H1 (cell line): ENCODE measurements around the gene KARS1. TPM values are rescaled to one million over a fixed set of nuclear protein-coding genes. Genes with fewer than 3 reads are reported as not detected.

Experiments
- CTCF ChIA-PET: fragments of 300-600 bp; sonication (Branson Sonifier 250); formaldehyde crosslinking; loops from one replicate; lab custom pipeline; 2021; ENCODE audit not compliant: partially characterized antibody; lab: Charles Lee
- POLR2A ChIA-PET: fragments of 300-600 bp; sonication (Branson Sonifier 250); formaldehyde crosslinking; loops from one replicate; lab custom pipeline; 2021; ENCODE audit warnings: inconsistent platforms; ENCODE audit not compliant: partially characterized antibody; lab: Charles Lee
- DNase-seq, 2 experiments: peaks; one replicate each; pipeline versions ENCODE4 v3.0.0 to v3.0.0-alpha.2; 2010 to 2022; ENCODE audit warnings: low spot score in 2 of 2, low read depth in 1 of 2, mixed read lengths in 1 of 2
- FAIRE-seq: peaks from 2 replicates; lab custom pipeline; 2011; peaks lifted over from hg19 to GRCh38; lab: Jason Lieb, UNC
- H2AFZ ChIP-seq: 2 replicates; pipeline ENCODE4 v1.8.1; 2012; ENCODE audit warnings: low read length, inconsistent platforms
- H2AK5ac ChIP-seq: 2 replicates; pipeline ENCODE4 v1.6.1; 2013; ENCODE audit warnings: low read depth, low read length
- H2BK120ac ChIP-seq: replicated peaks from 2 replicates; pipeline ENCODE3; 2013; ENCODE audit warnings: low read depth, low read length, inconsistent platforms
- H2BK12ac ChIP-seq: 2 replicates; pipeline ENCODE4 v1.6.1; 2013; ENCODE audit warnings: low read depth, low read length
- H2BK15ac ChIP-seq: 2 replicates; pipeline ENCODE4 v1.6.1; 2013; ENCODE audit warnings: low read length
- H2BK20ac ChIP-seq: 2 replicates; pipeline ENCODE4 v1.6.1; 2013; ENCODE audit warnings: low read length
- H2BK5ac ChIP-seq: 2 replicates; pipeline ENCODE4 v1.6.1; 2013; ENCODE audit warnings: low read depth, low read length
- H3K14ac ChIP-seq: 2 replicates; pipeline ENCODE4 v1.6.1; 2013; ENCODE audit warnings: inconsistent platforms; ENCODE audit not compliant: insufficient read length
- H3K18ac ChIP-seq: 2 replicates; pipeline ENCODE4 v1.6.1; 2013; ENCODE audit warnings: low read length; ENCODE audit errors: extremely low read depth
- H3K23ac ChIP-seq: 2 replicates; pipeline ENCODE4 v1.6.1; 2013; ENCODE audit warnings: inconsistent platforms; ENCODE audit not compliant: insufficient read length
- H3K23me2 ChIP-seq: 2 replicates; pipeline ENCODE4 v1.6.1; 2013; ENCODE audit warnings: low read depth, low read length
- H3K27ac ChIP-seq: 2 replicates; pipeline ENCODE4 v1.6.1; 2011; ENCODE audit warnings: low read depth, low read length, inconsistent platforms
- H3K27me3 ChIP-seq, 4 experiments: replicated peaks in 1 of 4; 1 replicate in 1 of 4; 2 replicates in 3 of 4; pipeline versions ENCODE4 v1.6.1 to v1.8.1; 2011 to 2013; ENCODE audit warnings: low read length in 3 of 4, mild to moderate bottlenecking in 3 of 4, inconsistent platforms in 2 of 4, mixed read lengths in 2 of 4, moderate library complexity in 1 of 4; ENCODE audit not compliant: control insufficient read depth in 3 of 4, insufficient read depth in 3 of 4; ENCODE audit errors: extremely low read depth in 1 of 4
- H3K36me3 ChIP-seq, 4 experiments: 2 replicates each; pipeline versions ENCODE4 v1.6.1 to v1.8.1; 2011 to 2013; ENCODE audit warnings: mild to moderate bottlenecking in 4 of 4, low read length in 3 of 4, moderate library complexity in 2 of 4, control low read depth in 1 of 4, inconsistent platforms in 1 of 4; ENCODE audit not compliant: insufficient read depth in 4 of 4, control insufficient read depth in 2 of 4
- H3K4ac ChIP-seq: replicated peaks from 2 replicates; pipeline ENCODE3; 2013; ENCODE audit warnings: low read length, low read depth, mixed read lengths, inconsistent platforms; ENCODE audit not compliant: insufficient read length
- H3K4me1 ChIP-seq, 4 experiments: replicated peaks in 1 of 4; 1 replicate in 1 of 4; 2 replicates in 3 of 4; pipeline versions ENCODE4 v1.6.1 to v1.8.1; 2011 to 2013; ENCODE audit warnings: low read length in 3 of 4, inconsistent platforms in 2 of 4, mixed read lengths in 1 of 4; ENCODE audit not compliant: insufficient read depth in 4 of 4, control insufficient read depth in 3 of 4
- H3K4me2 ChIP-seq, 2 experiments: 2 replicates each; pipeline versions ENCODE4 v1.6.1 to v1.8.1; 2011 to 2013; ENCODE audit warnings: low read depth in 2 of 2, low read length in 2 of 2, control low read depth in 1 of 2, inconsistent platforms in 1 of 2, mild to moderate bottlenecking in 1 of 2; ENCODE audit not compliant: insufficient read depth in 1 of 2
- H3K4me3 ChIP-seq, 4 experiments: fragments of 200-600, 300-600 bp in 1 of 4; sonication (generic), shearing (Covaris generic), sonication (Bioruptor Twin) in 1 of 4; 2 replicates each; pipeline versions ENCODE4 v1.5.1 to v1.8.1; 2011 to 2016; ENCODE audit warnings: low read length in 4 of 4, low read depth in 3 of 4, control low read depth in 2 of 4, inconsistent platforms in 2 of 4, mild to moderate bottlenecking in 2 of 4, mixed read lengths in 1 of 4, moderate library complexity in 1 of 4; ENCODE audit not compliant: insufficient read depth in 2 of 4; ENCODE audit errors: extremely low read depth in 1 of 4
- H3K56ac ChIP-seq: replicated peaks from 2 replicates; pipeline ENCODE3; 2013; ENCODE audit warnings: low read depth, mild to moderate bottlenecking, mixed read lengths, low read length, inconsistent platforms; ENCODE audit not compliant: insufficient read length
- H3K79me1 ChIP-seq: 2 replicates; pipeline ENCODE4 v1.6.1; 2013; ENCODE audit warnings: low read depth, low read length, control low read depth
- H3K79me2 ChIP-seq, 2 experiments: 2 replicates each; pipeline versions ENCODE4 v1.6.1 to v1.8.1; 2012 to 2013; ENCODE audit warnings: low read length in 2 of 2, mild to moderate bottlenecking in 2 of 2, inconsistent platforms in 1 of 2; ENCODE audit not compliant: insufficient read depth in 2 of 2, control insufficient read depth in 1 of 2
- H3K9ac ChIP-seq, 4 experiments: replicated peaks in 1 of 4; 1 replicate in 1 of 4; 2 replicates in 3 of 4; pipeline versions ENCODE4 v1.6.1 to v1.8.1; 2011 to 2013; ENCODE audit warnings: low read depth in 3 of 4, low read length in 3 of 4, control low read depth in 2 of 4, mild to moderate bottlenecking in 2 of 4, moderate library complexity in 2 of 4, inconsistent platforms in 1 of 4; ENCODE audit errors: extremely low read depth in 1 of 4
- H3K9me3 ChIP-seq, 2 experiments: 2 replicates each; pipeline versions ENCODE4 v1.6.1 to v1.8.1; 2012 to 2013; ENCODE audit warnings: mild to moderate bottlenecking in 2 of 2, moderate library complexity in 2 of 2, control low read depth in 1 of 2, inconsistent platforms in 1 of 2, low read depth in 1 of 2, low read length in 1 of 2, mixed read lengths in 1 of 2; ENCODE audit not compliant: insufficient read depth in 2 of 2
- H4K20me1 ChIP-seq, 2 experiments: replicated peaks in 1 of 2; 2 replicates each; pipeline versions ENCODE3 to v1.8.1; 2011 to 2013; ENCODE audit warnings: inconsistent platforms in 2 of 2, low read length in 2 of 2, mild to moderate bottlenecking in 1 of 2; ENCODE audit not compliant: insufficient read depth in 2 of 2, control insufficient read depth in 1 of 2
- H4K5ac ChIP-seq: 2 replicates; pipeline ENCODE4 v1.6.1; 2013; ENCODE audit warnings: low read length, low read depth, mixed read lengths, inconsistent platforms; ENCODE audit not compliant: insufficient read length
- H4K8ac ChIP-seq: 2 replicates; pipeline ENCODE4 v1.8.0; 2013; ENCODE audit warnings: mild to moderate bottlenecking, moderate library complexity, low read length, inconsistent platforms; ENCODE audit not compliant: insufficient read depth; ENCODE audit errors: extremely low read depth
- H4K91ac ChIP-seq: replicated peaks from 2 replicates; pipeline ENCODE3; 2013; ENCODE audit warnings: low read length, mixed read lengths, inconsistent platforms; ENCODE audit not compliant: insufficient read length
- ASH2L ChIP-seq: fragments of 200-600, 300-600 bp; sonication (generic); IDR thresholded peaks from one replicate; pipeline ENCODE4 v1.7.1; 2017; ENCODE audit warnings: low read length
- CBX5 ChIP-seq: fragments of 300-800, 300-1000 bp; sonication (generic); IDR thresholded peaks from 2 replicates; pipeline ENCODE4 v1.7.1; 2016; ENCODE audit warnings: antibody characterized with exemption, low read length, low read depth
- CREB1 ChIP-seq: IDR thresholded peaks from 2 replicates; pipeline ENCODE4 v1.6.1; 2012; ENCODE audit warnings: inconsistent platforms
- HDAC6 ChIP-seq: IDR thresholded peaks from one replicate; pipeline ENCODE4 v1.7.1; 2012; ENCODE audit warnings: low read depth, mild to moderate bottlenecking, inconsistent platforms, low read length, moderate library complexity
- JUND ChIP-seq: IDR thresholded peaks from 2 replicates; pipeline ENCODE4 v1.6.1; 2011; ENCODE audit warnings: mild to moderate bottlenecking, improper control_type of control experiment, low read length
- RBBP5 ChIP-seq: IDR thresholded peaks from 2 replicates; pipeline ENCODE4 v1.7.1; 2012; ENCODE audit warnings: low read depth, mild to moderate bottlenecking, inconsistent platforms, low read length, moderate library complexity, borderline replicate concordance
- RXRA ChIP-seq: IDR thresholded peaks from 2 replicates; pipeline ENCODE4 v1.6.1; 2011; ENCODE audit warnings: low read depth, mild to moderate bottlenecking, low read length, moderate library complexity; ENCODE audit not compliant: insufficient read depth
- SRF ChIP-seq: IDR thresholded peaks from 2 replicates; pipeline ENCODE4 v1.6.1; 2011; ENCODE audit warnings: mild to moderate bottlenecking, low read depth, low read length, moderate library complexity
- WGBS, 2 experiments: shearing (Covaris generic) in 1 of 2; methylation state at CpG; one replicate each; pipeline versions ENCODE4 v1.1.6 to v1.1.7; 2013 to 2015; ENCODE audit warnings: low lambda C conversion rate in 2 of 2, mixed read lengths in 2 of 2, inconsistent platforms in 1 of 2, low coverage in 1 of 2, missing lambda C conversion rate in 1 of 2; ENCODE audit not compliant: insufficient replicate concordance in 2 of 2, insufficient coverage in 1 of 2, insufficient read length in 1 of 2; ENCODE audit errors: extremely low coverage in 1 of 2, missing lambda C conversion rate in 1 of 2; 5-methylcytosine and 5-hydroxymethylcytosine counted together
- polyA plus RNA-seq, 7 experiments: library from polyadenylated mRNA; depleted of rRNA in 3 of 7; stranded (reverse) in 5 of 7; unstranded in 2 of 7; fragments of >200 nt in 5 of 7; fragments of 200-250 nt in 2 of 7; gene quantifications; 1 replicate in 5 of 7; 2 replicates in 1 of 7; 4 replicates in 1 of 7; pipeline versions ENCODE4 v1.2.1 to v1.2.3, GENCODE V29; 2011 to 2013; ENCODE audit warnings: missing spikeins in 2 of 7, mixed read lengths in 2 of 7
- total RNA-seq: library from RNA; stranded (reverse); fragmentation: NEBNext Ultra II Directional; extraction: Animal tissue kit (Norgen Biotek cat#: 25700); gene quantifications from 2 replicates; pipeline ENCODE4 v1.2.1, GENCODE V29; 2021

KARS1 gene
- total and polyA plus RNA-seq, 2 of the 8 experiments (the other 6 are each of a cell fraction or from before 2014, with no cell fraction given), result 97.5 to 221 TPM

DNA sequence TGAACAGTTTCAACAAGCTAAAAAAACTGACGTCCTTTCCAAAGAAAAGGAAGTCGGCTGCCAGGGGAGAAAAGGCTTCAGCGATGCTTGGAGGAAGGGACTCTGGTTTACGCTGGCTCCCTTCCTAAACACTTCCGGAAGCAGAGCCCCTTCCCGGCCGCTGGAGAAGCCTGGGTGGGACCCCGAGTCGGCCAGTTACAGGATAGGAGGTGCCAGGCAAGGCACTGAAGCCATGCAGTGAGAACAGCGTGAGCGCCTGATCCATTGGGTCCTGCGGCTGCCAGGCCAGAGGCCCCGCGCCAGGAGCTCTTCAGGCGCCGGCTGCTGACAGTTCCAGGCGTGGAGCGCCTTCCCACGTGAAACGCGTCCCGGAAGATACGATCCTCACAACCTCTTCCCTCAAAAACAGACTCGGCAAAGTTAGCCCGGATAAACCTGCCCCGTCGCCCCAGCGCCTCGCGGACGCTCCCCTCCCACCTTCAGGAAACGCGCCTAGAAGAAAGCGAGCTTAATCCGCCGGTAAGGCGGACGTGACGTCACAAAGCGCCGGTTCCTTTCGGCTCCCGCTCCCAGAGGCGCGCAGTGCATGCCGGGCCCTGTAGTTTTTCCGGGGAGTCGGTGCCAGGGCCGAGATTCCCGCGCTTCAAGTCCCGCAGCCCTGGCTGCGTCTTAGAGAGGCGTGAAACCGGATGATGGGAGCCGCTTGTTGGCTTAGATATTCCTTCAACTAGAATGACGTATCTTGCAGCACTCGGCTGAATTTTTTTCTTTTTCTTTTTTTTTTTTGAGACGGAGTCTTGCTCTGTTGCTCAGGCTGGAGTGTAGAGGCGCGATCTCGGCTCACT lies 24.5 kb downstream of the KARS1 start, which contains the start of gene ADAT1:
Gene ADAT1 (minus strand): TSS at position 521 of the 845 bp plus-strand sequence. CDS start 2,482 bp downstream, outside the sequence.
- CTCF ChIA-PET, result interaction anchor here (0.6 to 4.3 kb wide), 11 partner anchors 18 to 410 kb away, joined by 3 to 20 read pairs (median 4); no protein-coding TSS in a partner anchor
- WGBS, 2 experiments, result 5% methylated on average over 56 of the region's 62 CpGs; no CpG with 5 or more reads in 1 of the 2 experiments
- POLR2A ChIA-PET, result interaction anchor here (0.6 to 2.7 kb wide), 20 partner anchors 9 to 188 kb away, joined by 3 to 21 read pairs (median 4); partner anchors contain the start of genes CFDP1, GABARAPL2, KARS1 and TERF2IP
- TF ChIP-seq SRF, result peak; percentile 23; the same call in 1 of the 2 replicates
- peak; percentile 94 for TF ChIP-seq CREB1
- TF ChIP-seq RBBP5, result no peak; the same call in 1 of the 2 replicates
- TF ChIP-seq JUND, result no peak; the same call in 1 of the 2 replicates
- no peak for TF ChIP-seq HDAC6
- TF ChIP-seq RXRA, result no peak
- no peak for TF ChIP-seq CBX5
- peak; percentile 88 for TF ChIP-seq ASH2L

More for the DNA sequence above, 24.5 kb downstream of the KARS1 start, which contains the start of gene ADAT1:
- peak within 1 kb of the TSS; percentile 67 for H3K56ac ChIP-seq
- peak within 1 kb of the TSS; percentile 80 to 96 (median 85) for H3K4me3 ChIP-seq
- no peaks in the 10 kb centered on the region; the same call in 1 of the 2 replicates for H3K79me1 ChIP-seq
- DNase-seq (peak; percentile 91 to 96), FAIRE-seq (no peak)
- peak within 1 kb of the TSS; percentile 60; the same call in 1 of the 2 replicates for H2BK12ac ChIP-seq
- H3K23me2 ChIP-seq, result peaks cover 6% of the 10 kb centered on the region
- H2AFZ ChIP-seq, result peak within 1 kb of the TSS; percentile 77
- H3K4me2 ChIP-seq, result peak within 1 kb of the TSS; percentile 77 to 99
- H2BK20ac ChIP-seq, result no peak within 1 kb of the TSS
- no peak within 1 kb of the TSS for H3K14ac ChIP-seq
- peaks cover 0 to 9% (median 4%) of the 10 kb centered on the region in 4 experiments; a peak in 5 of 7 replicates for H3K4me1 ChIP-seq
- no peak within 1 kb of the TSS for H3K4ac ChIP-seq
- peak within 1 kb of the TSS; percentile 90 for H4K5ac ChIP-seq
- peak within 1 kb of the TSS; percentile 71 for H3K18ac ChIP-seq
- peaks cover 19 to 43% (median 33%) of the 10 kb centered on the region in 4 experiments for H3K36me3 ChIP-seq
- no peak within 1 kb of the TSS for H2BK15ac ChIP-seq
- H2BK120ac ChIP-seq, result no peak within 1 kb of the TSS
- peak within 1 kb of the TSS; percentile 93 for H4K8ac ChIP-seq
- H4K20me1 ChIP-seq, result no peaks in the 10 kb centered on the region
- peak within 1 kb of the TSS; percentile 90 for H3K27ac ChIP-seq
- H3K9ac ChIP-seq, result peak within 1 kb of the TSS; percentile 82 to 97 (median 91)
- peaks cover 0 to 6% of the 10 kb centered on the region in 2 experiments; a peak in 1 of 4 replicates for H3K79me2 ChIP-seq
- H3K27me3 ChIP-seq, result no peaks in the 10 kb centered on the region
- H2AK5ac ChIP-seq, result no peak within 1 kb of the TSS
- peak within 1 kb of the TSS; percentile 23 for H4K91ac ChIP-seq
- H3K9me3 ChIP-seq, result no peaks in the 10 kb centered on the region
- H3K23ac ChIP-seq, result no peak within 1 kb of the TSS
- H2BK5ac ChIP-seq, result peak within 1 kb of the TSS; percentile 90; the same call in 1 of the 2 replicates
